Esophagus squamous epithelium (tissue), 4 donors: ENCODE data around the gene RTN1.
"Not testable (repeated sequence)": the region's sequence is repeated elsewhere in the genome, so short reads cannot be mapped to it uniquely, and the experiment has no call there.

Source experiments
- POLR2A ChIP-seq, 4 donors: fragments of 450-650 bp; IDR thresholded peaks; one replicate each; pipeline ENCODE4 v1.6.1; 2017; ENCODE audit warnings: antibody characterized with exemption in 4 of 4, mild to moderate bottlenecking in 4 of 4, moderate library complexity in 3 of 4
- TF ChIP-seq, protein P1 (sequence below), 6 experiments: fragments of 450-650 bp in 4 of 6; fragments of 200-600 bp in 2 of 6; sonication (generic) in 2 of 6; IDR thresholded peaks; one replicate each; pipeline ENCODE4 v1.5.1; 2016 to 2019; ENCODE audit warnings: antibody characterized with exemption in 6 of 6, mild to moderate bottlenecking in 4 of 6, moderate library complexity in 4 of 6

GRCh38 chr14:59646832-59647231, 223.7 kb downstream of the RTN1 start:
- TF ChIP-seq, protein P1, sequence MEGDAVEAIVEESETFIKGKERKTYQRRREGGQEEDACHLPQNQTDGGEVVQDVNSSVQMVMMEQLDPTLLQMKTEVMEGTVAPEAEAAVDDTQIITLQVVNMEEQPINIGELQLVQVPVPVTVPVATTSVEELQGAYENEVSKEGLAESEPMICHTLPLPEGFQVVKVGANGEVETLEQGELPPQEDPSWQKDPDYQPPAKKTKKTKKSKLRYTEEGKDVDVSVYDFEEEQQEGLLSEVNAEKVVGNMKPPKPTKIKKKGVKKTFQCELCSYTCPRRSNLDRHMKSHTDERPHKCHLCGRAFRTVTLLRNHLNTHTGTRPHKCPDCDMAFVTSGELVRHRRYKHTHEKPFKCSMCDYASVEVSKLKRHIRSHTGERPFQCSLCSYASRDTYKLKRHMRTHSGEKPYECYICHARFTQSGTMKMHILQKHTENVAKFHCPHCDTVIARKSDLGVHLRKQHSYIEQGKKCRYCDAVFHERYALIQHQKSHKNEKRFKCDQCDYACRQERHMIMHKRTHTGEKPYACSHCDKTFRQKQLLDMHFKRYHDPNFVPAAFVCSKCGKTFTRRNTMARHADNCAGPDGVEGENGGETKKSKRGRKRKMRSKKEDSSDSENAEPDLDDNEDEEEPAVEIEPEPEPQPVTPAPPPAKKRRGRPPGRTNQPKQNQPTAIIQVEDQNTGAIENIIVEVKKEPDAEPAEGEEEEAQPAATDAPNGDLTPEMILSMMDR (IDR thresholded peaks at IDR 0.05): not testable (repeated sequence)
- TF ChIP-seq POLR2A (IDR thresholded peaks at IDR 0.05): not testable (repeated sequence)
